Heart right ventricle (tissue), 16 donors: ENCODE measurements around the gene PYDC1. TPM values are rescaled to one million over a fixed set of nuclear protein-coding genes. Genes with fewer than 3 reads are reported as not detected.

ENCODE experiments used
- ATAC-seq, 8 donors: fragments of 200-7000 bp; cut with Tn5 transposase; one replicate each; pipeline ENCODE4 v1.9.1; 2020; ENCODE audit warnings: mild to moderate bottlenecking in 8 of 8, moderate library complexity in 8 of 8, moderate number of reproducible peaks in 1 of 8
- DNase-seq, 2 donors: peaks; one replicate each; pipeline ENCODE4 v3.0.0-alpha.2; 2020
- H3K27ac ChIP-seq, 10 donors: fragments of 200-600 bp; sonication (generic) in 2 of 10; one replicate each; pipeline versions ENCODE4 v1.5.0 to v1.8.0; 2020 to 2022; ENCODE audit warnings: mild to moderate bottlenecking in 3 of 10
- H3K27me3 ChIP-seq, 7 donors: fragments of 200-600 bp; one replicate each; pipeline ENCODE4 v1.8.0; 2021 to 2022; ENCODE audit warnings: mild to moderate bottlenecking in 2 of 7
- H3K36me3 ChIP-seq, 9 donors: fragments of 200-600 bp; sonication (generic) in 1 of 9; one replicate each; pipeline versions ENCODE4 v1.5.0 to v1.8.0; 2020 to 2022; ENCODE audit warnings: mild to moderate bottlenecking in 2 of 9
- H3K4me1 ChIP-seq, 9 donors: fragments of 200-600 bp; sonication (generic) in 1 of 9; one replicate each; pipeline versions ENCODE4 v1.5.0 to v1.8.0; 2020 to 2022; ENCODE audit warnings: mild to moderate bottlenecking in 4 of 9
- H3K4me3 ChIP-seq, 10 donors: fragments of 200-600 bp; sonication (generic) in 2 of 10; one replicate each; pipeline versions ENCODE4 v1.5.0 to v1.8.0; 2020 to 2022; ENCODE audit warnings: mild to moderate bottlenecking in 7 of 10, moderate library complexity in 2 of 10
- H3K9me3 ChIP-seq, 11 donors: fragments of 200-600 bp in 10 of 11; sonication (generic) in 2 of 11; one replicate each; pipeline versions ENCODE4 v1.5.0 to v1.8.0; 2013 to 2022; ENCODE audit warnings: mild to moderate bottlenecking in 2 of 11, control low read depth in 1 of 11, moderate library complexity in 1 of 11
- WGBS, 2 donors: extraction: QIAGEN DNeasy Blood & Tissue Kit; methylation state at CpG; one replicate each; pipeline ENCODE4 v1.1.7; 2013; ENCODE audit warnings: inconsistent platforms in 1 of 2; 5-methylcytosine and 5-hydroxymethylcytosine counted together
- intact Hi-C, 10 donors: fragments of 100-400 bp; cut with DNase I; formaldehyde crosslinking; loops; one replicate each; pipeline versions ENCODE4 v1.11.1 to v1.14.2; 2022
- polyA plus RNA-seq, 2 donors: library from polyadenylated mRNA; stranded (reverse); fragments of 200-250 nt; gene quantifications; one replicate each; pipeline ENCODE4 v1.2.3, GENCODE V29; 2013
- total RNA-seq, 10 donors: library from RNA; stranded (reverse); fragmentation: NEBNext Ultra II Directional in 3 of 10; extraction: Animal tissue kit (Norgen Biotek cat#: 25700) in 3 of 10; gene quantifications; one replicate each; pipeline versions ENCODE4 v1.2.1 to v1.2.4, GENCODE V29; 2021 to 2023
- TF ChIP-seq, protein P1 (sequence below), 9 donors: fragments of 200-600 bp; sonication (generic) in 2 of 9; IDR thresholded peaks; one replicate each; pipeline versions ENCODE4 v1.5.0 to v1.8.0; 2021 to 2022; ENCODE audit warnings: antibody characterized with exemption in 9 of 9, mild to moderate bottlenecking in 5 of 9, moderate library complexity in 1 of 9
- donor health status: Arrhythmogenic right ventricular cardiomyopathy.
- donor health status: ischemic (EF 13 %, LVEDD 7.1; RV severe dilation, severe dysfunction).
- donor health status: healthy with polysubstance abuse.
- donor health status: DM: no; HTN: yes; CAD: no.
- donor health status: DM: no; HTN: no; CAD: no.
- donor health status: ischemic (EF 25% LVEDD 6.9; RV normal size, moderate dysfunction).
- donor health status: ischemic (EF 25% LVEDD 5.7; RV mildly dilated, moderate dysfunction).
- donor health status: healthy.
- donor health status: DM: yes; HTN: yes; CAD: no.
- donor health status: Ischemic cardiomyopathy.
- donor health status: ischemic (EF 35%, LVEDD 5.7; RV mildly dilated, moderate dysfunction).
- donor health status: nonischemic (EF 11% LVEDD 7.7; RV severe dilation, severe dysfunction).
- donor health status: DM: yes; HTN: yes; CAD: no.
- donor health status: PGD.
- donor health status: ischemic (EF 29% LVEDD 5.4; RV normal size, mild dysfunction).
- donor health status: nonischemic (EF 23%, LVEDD 6.1; RV moderate dilation, normal function).

PYDC1 gene
- total and polyA plus RNA-seq, 12 donors = not detected

- intact Hi-C loops = loop anchor here in 1 of 10 donors (10.0 kb wide), 1 partner anchor 240 kb away; the partner anchor contains the start of gene ZNF843
Observed at GRCh38 chr16:31204871-31205666, 11.9 kb downstream of the PYDC1 start.

DNA sequence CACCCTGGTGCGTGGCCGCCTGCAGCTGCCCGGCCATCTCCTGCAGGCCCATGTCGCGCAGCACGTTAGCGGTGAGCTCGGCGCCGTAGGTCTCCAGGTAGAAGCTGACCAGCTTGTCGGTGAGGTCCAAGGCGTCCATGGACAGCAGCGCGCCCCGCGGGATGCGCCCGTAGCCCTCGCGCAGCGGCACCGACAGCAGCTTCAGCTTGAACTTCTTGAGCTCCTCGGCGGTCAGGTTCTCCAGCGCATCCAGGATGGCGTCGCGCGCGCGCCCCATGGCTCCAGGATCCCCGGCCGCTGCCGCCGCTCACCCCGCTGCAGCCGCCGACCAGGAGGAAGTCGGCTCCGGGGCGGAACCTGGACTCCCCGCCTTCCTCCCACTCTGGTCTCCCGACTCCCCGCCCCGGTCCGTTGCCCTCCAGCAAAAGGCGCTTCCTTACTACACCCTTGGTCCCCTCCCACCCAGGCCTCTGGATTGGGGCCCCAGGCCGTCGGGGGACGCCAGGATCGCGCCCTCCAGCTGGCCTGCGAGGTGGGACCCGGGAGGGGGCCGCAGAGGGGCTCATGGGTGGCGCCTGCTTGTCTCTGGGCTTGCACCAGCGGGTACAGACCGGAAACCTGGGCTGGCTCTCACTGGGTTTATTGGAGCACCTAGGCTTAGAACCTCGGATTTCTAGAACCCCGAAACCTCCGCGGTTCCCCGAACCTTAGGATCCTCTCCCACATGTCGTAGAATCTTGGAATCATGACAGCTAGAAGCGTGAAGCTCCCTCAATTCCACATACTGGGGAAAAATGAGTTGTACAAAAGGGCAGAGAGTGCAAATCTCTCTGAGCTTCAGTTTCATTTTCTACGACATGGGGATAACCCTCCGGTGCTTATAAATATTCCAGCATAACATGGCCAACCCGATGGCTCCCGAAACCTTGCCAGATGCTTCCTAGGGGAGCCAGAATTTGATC, 14.2 kb downstream of the PYDC1 start, which contains the start of gene PYCARD:
PYCARD (minus strand) TSS at position 347 of the 962 bp plus-strand sequence; CDS start at position 277, 70 bp downstream.
- Histone ChIP-seq H3K36me3 (peaks cover 0 to 29% (median 0%) of the 10 kb centered on the region in 9 donors), H3K27me3 (no peaks in the 10 kb centered on the region), H3K4me1 (peaks cover 0 to 50% (median 17%) of the 10 kb centered on the region in 9 donors), H3K27ac (peak within 1 kb of the TSS in 9 of 10 donors; percentile 46 to 91 (median 61)), H3K9me3 (no peaks in the 10 kb centered on the region), H3K4me3 (peak within 1 kb of the TSS; percentile 46 to 84 (median 72))
- WGBS, 2 donors = 8 to 12% methylated on average over 58 to 69 of the region's 69 CpGs
- peak; percentile 70 to 82 (median 76) for ATAC-seq
- peak; percentile 50 to 73 for DNase-seq
- intact Hi-C loops = loop anchor here in 1 of 10 donors (10.0 kb wide), 1 partner anchor 242 kb away; the partner anchor contains the start of gene ZNF843
- TF ChIP-seq, protein P1, sequence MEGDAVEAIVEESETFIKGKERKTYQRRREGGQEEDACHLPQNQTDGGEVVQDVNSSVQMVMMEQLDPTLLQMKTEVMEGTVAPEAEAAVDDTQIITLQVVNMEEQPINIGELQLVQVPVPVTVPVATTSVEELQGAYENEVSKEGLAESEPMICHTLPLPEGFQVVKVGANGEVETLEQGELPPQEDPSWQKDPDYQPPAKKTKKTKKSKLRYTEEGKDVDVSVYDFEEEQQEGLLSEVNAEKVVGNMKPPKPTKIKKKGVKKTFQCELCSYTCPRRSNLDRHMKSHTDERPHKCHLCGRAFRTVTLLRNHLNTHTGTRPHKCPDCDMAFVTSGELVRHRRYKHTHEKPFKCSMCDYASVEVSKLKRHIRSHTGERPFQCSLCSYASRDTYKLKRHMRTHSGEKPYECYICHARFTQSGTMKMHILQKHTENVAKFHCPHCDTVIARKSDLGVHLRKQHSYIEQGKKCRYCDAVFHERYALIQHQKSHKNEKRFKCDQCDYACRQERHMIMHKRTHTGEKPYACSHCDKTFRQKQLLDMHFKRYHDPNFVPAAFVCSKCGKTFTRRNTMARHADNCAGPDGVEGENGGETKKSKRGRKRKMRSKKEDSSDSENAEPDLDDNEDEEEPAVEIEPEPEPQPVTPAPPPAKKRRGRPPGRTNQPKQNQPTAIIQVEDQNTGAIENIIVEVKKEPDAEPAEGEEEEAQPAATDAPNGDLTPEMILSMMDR (IDR thresholded peaks at IDR 0.05) = no peak

More at GRCh38 chr16:31204871-31205666, 11.9 kb downstream of the PYDC1 start:
- Histone ChIP-seq H3K27ac (no peak overlapping the region), H3K9me3 (no peaks in the 10 kb centered on the region), H3K4me1 (peaks cover 0 to 37% (median 17%) of the 10 kb centered on the region in 9 donors), H3K4me3 (no peak overlapping the region), H3K27me3 (peaks cover 0 to 4% (median 0%) of the 10 kb centered on the region in 7 donors), H3K36me3 (peaks cover 0 to 8% (median 0%) of the 10 kb centered on the region in 9 donors)
- ATAC-seq = no peak
- 88 to 89% methylated on average over 9 of the region's 9 CpGs for WGBS, 2 donors
- DNase-seq = no peak
- TF ChIP-seq, protein P1 (IDR thresholded peaks at IDR 0.05) = no peak

GRCh38 chr16:31201582-31202413, 15.1 kb downstream of the PYDC1 start:
- ATAC-seq (peak; percentile 53 to 69 (median 63)), DNase-seq (peak; percentile 16 to 44)
- Histone ChIP-seq H3K9me3 (no peaks in the 10 kb centered on the region), H3K36me3 (peaks cover 0 to 36% (median 2%) of the 10 kb centered on the region in 9 donors), H3K27me3 (no peaks in the 10 kb centered on the region), H3K4me1 (peaks cover 0 to 50% (median 17%) of the 10 kb centered on the region in 9 donors), H3K4me3 (peak overlapping the region; percentile 46 to 84 (median 72)), H3K27ac (peak overlapping the region in 9 of 10 donors; percentile 46 to 91 (median 61))
- 18 to 25% methylated on average over 35 of the region's 35 CpGs for WGBS, 2 donors
- TF ChIP-seq, protein P1 (IDR thresholded peaks at IDR 0.05) = no peak
- intact Hi-C loops = loop anchor here in 2 of 10 donors (2.0 to 10.0 kb wide), 2 partner anchors 15 to 243 kb away; partner anchors contain the start of gene ZNF843 (in 1 of the 2)
